ENCODE data around the gene BANF1. TPM values are rescaled to one million over a fixed set of nuclear protein-coding genes. Genes with fewer than 3 reads are reported as not detected.
A peak's percentile ranks its signal among the peaks of the same experiment; 100 is the strongest.

BANF1 gene
- total and polyA plus RNA-seq, 12 donors: 63.1 to 364 (median 193) TPM

- no peak for TF ChIP-seq POLR2A (IDR thresholded peaks at IDR 0.05)
- TF ChIP-seq CTCF (IDR thresholded peaks at IDR 0.05): no peak
- 46 to 76% (median 49%) methylated on average over 7 to 12 of the region's 12 CpGs for WGBS, 4 donors
- peaks cover 11% of the 10 kb centered on the region for H3K27me3 ChIP-seq
- intact Hi-C loops (cut with DNase I): no loop called here
- no peaks in the 10 kb centered on the region for H3K9me3 ChIP-seq (replicated peaks in 1 of 3)
- H3K27ac ChIP-seq: no peak overlapping the region
- H3K4me3 ChIP-seq: peak overlapping the region in 1 of 4 donors; percentile 23
- H3K36me3 ChIP-seq (replicated peaks in 1 of 2): no peaks in the 10 kb centered on the region
- peaks cover 0 to 10% of the 10 kb centered on the region in 2 donors for H3K4me1 ChIP-seq (replicated peaks in 1 of 2)
- DNase-seq: no peak
These were observed 10.2 kb downstream of the BANF1 start for GRCh38 chr11:66012371-66012945.

GRCh38 chr11:66012946-66013761 is 10.9 kb downstream of the BANF1 start:
- H3K27me3 ChIP-seq: peaks cover 11% of the 10 kb centered on the region
- no peaks in the 10 kb centered on the region for H3K9me3 ChIP-seq (replicated peaks in 1 of 3)
- no peak overlapping the region for H3K4me3 ChIP-seq
- no peak for TF ChIP-seq CTCF (IDR thresholded peaks at IDR 0.05)
- TF ChIP-seq POLR2A (IDR thresholded peaks at IDR 0.05): no peak
- H3K4me1 ChIP-seq (replicated peaks in 1 of 2): peaks cover 0 to 8% of the 10 kb centered on the region in 2 donors
- intact Hi-C loops (cut with DNase I): no loop called here
- 48 to 70% (median 57%) methylated on average over 4 to 12 of the region's 12 CpGs for WGBS, 4 donors
- peak in 1 of 7 donors; percentile 29 for DNase-seq
- H3K27ac ChIP-seq: no peak overlapping the region
- H3K36me3 ChIP-seq (replicated peaks in 1 of 2): no peaks in the 10 kb centered on the region

- Histone ChIP-seq H3K9me3 (replicated peaks in 1 of 3) (no peaks in the 10 kb centered on the region), H3K4me1 (replicated peaks in 1 of 2) (peaks cover 0 to 8% of the 10 kb centered on the region in 2 donors), H3K36me3 (replicated peaks in 1 of 2) (no peaks in the 10 kb centered on the region), H3K27me3 (peaks cover 11% of the 10 kb centered on the region), H3K4me3 (no peak overlapping the region), H3K27ac (no peak overlapping the region)
- WGBS, 4 donors: 62 to 77% (median 69%) methylated on average over 6 to 7 of the region's 7 CpGs; no CpG with 5 or more reads in 1 of the 4 donors
- DNase-seq: no peak
- TF ChIP-seq CTCF (IDR thresholded peaks at IDR 0.05) (no peak), POLR2A (IDR thresholded peaks at IDR 0.05) (no peak)
- intact Hi-C loops (cut with DNase I): no loop called here
These were observed 11.4 kb downstream of the BANF1 start for GRCh38 chr11:66013762-66014100.

- no peak for DNase-seq
- Histone ChIP-seq H3K36me3 (replicated peaks in 1 of 2) (no peaks in the 10 kb centered on the region), H3K4me1 (replicated peaks in 1 of 2) (peaks cover 0 to 8% of the 10 kb centered on the region in 2 donors), H3K27ac (no peak overlapping the region), H3K27me3 (peaks cover 11% of the 10 kb centered on the region), H3K4me3 (no peak overlapping the region), H3K9me3 (replicated peaks in 1 of 3) (no peaks in the 10 kb centered on the region)
- no peak for TF ChIP-seq CTCF (IDR thresholded peaks at IDR 0.05)
- no peak for TF ChIP-seq POLR2A (IDR thresholded peaks at IDR 0.05)
- 78 to 92% (median 87%) methylated on average over 2 to 6 of the region's 6 CpGs for WGBS, 4 donors
- intact Hi-C loops (cut with DNase I): no loop called here
These were observed 12.6 kb downstream of the BANF1 start for GRCh38 chr11:66014804-66015453.
